ENCODE data around the gene TES. TPM values are rescaled to one million over a fixed set of nuclear protein-coding genes. Genes with fewer than 3 reads are reported as not detected.
"Not testable (repeated sequence)": the region's sequence is repeated elsewhere in the genome, so short reads cannot be mapped to it uniquely, and the experiment has no call there.

Gene TES
- total RNA-seq, 1 donor, result 163 TPM

DNA sequence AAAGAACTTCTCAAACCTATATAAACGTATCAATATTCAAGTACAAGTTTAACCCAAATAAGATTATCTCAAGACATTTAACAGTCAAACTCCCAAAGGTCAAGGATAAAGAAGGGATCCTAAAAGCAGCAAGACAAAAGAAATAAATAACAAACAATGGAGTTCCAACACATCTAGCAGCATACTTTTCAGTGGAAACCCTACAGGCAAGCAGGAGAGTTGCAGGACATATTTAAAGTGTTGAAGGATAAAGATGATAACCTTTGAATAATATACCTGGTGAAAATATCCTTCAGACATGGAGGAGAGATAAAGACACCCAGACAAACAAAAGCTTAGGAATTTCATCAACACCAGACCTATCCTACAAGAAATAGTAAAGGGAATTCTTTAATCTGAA is 82.8 kb downstream of the TES start:
- H3K4me3 ChIP-seq (ENCODE audit: low read length), result no peak overlapping the region
- no peaks in the 10 kb centered on the region for H3K4me1 ChIP-seq (ENCODE audit: insufficient read depth, low read length)
- no peaks in the 10 kb centered on the region for H3K27me3 ChIP-seq (ENCODE audit: insufficient read depth, low read length)
- no peaks in the 10 kb centered on the region for H3K9me3 ChIP-seq (ENCODE audit: low read depth, low read length)

DNA sequence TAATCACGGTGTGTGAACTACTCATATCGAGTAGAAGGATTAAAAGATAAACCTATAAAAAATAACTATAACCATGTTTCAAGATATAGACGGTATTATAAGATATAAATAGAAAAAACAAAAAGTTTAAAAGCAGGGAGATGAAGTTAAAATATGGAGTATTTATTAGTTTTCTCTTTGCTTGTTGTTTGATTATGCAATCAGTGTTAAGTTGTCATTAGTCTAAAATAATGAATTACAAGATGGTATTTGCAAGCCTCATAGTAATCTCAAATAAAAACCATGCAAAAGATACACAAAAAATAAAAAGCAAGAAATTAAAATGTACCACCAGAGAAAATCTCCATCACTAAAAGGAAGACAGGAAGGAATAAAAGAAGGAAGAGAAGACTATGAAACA is 83.3 kb downstream of the TES start:
- Histone ChIP-seq H3K4me1 (ENCODE audit: insufficient read depth, low read length) (no peaks in the 10 kb centered on the region), H3K9me3 (ENCODE audit: low read depth, low read length) (no peaks in the 10 kb centered on the region), H3K27me3 (ENCODE audit: insufficient read depth, low read length) (no peaks in the 10 kb centered on the region), H3K4me3 (ENCODE audit: low read length) (no peak overlapping the region)

DNA sequence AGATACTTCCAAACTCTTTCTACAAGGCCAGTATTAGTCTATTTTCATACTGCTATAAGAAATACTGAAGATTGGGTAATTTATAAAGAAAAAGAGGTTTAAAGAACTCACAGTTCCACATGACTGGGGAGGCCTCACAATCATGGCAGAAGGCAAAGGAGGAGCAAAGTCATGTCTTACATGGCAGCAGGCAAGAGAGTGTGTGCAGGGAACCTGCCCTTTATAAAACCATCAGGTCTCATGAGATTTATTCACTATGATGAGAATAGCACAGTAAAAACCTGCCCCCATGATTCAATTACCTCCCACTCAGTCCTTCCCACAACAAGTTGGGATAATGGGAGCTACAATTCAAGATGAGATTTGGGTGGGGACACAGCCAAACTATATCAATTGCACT is 85.6 kb downstream of the TES start:
- H3K27me3 ChIP-seq (ENCODE audit: insufficient read depth, low read length); H3K4me3 ChIP-seq (ENCODE audit: low read length); H3K9me3 ChIP-seq (ENCODE audit: low read depth, low read length); H3K4me1 ChIP-seq (ENCODE audit: insufficient read depth, low read length): not testable (repeated sequence)

DNA sequence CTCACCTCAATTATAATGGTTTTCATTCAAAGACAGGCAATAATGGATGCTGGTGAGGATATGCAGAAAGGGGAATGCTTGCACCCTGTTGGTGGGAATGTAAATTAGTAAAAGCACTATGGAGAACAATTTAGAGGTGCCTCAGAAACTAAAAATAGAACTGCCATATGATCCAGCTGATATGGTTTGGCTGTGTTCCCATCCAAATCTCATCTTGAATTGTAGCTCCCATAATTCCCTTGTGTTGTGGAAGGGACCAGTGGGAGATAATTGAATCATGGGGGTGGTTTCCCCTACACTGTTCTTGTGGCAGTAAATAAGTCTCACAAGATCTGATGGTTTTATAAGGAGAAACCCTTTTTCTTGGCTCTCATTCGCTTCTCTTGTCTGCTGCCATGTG is 87.7 kb downstream of the TES start:
- Histone ChIP-seq H3K4me3 (ENCODE audit: low read length) (no peak overlapping the region), H3K4me1 (ENCODE audit: insufficient read depth, low read length) (no peaks in the 10 kb centered on the region), H3K27me3 (ENCODE audit: insufficient read depth, low read length) (no peaks in the 10 kb centered on the region), H3K9me3 (ENCODE audit: low read depth, low read length) (no peaks in the 10 kb centered on the region)

DNA sequence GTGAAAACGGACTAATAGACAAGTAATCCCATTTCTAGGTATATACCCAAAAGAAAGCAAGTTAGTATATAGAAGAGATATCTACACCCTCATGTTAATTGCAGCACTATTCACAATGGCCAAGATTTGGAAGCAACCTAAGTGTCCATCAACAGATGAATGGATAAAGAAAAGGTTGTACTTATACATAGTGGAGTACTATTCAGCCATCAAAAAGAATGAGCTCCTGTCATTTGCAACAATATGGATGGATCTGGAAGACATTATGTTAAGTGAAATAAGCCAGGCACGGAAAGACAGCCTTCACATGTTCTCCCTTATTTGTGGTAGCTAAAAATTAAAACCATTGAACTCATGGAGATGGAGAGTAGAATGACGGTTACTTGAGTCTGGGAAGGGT is 88.2 kb downstream of the TES start:
- no peaks in the 10 kb centered on the region for H3K4me1 ChIP-seq (ENCODE audit: insufficient read depth, low read length)
- H3K27me3 ChIP-seq (ENCODE audit: insufficient read depth, low read length), result no peaks in the 10 kb centered on the region
- no peaks in the 10 kb centered on the region for H3K9me3 ChIP-seq (ENCODE audit: low read depth, low read length)
- H3K4me3 ChIP-seq (ENCODE audit: low read length), result no peak overlapping the region

DNA sequence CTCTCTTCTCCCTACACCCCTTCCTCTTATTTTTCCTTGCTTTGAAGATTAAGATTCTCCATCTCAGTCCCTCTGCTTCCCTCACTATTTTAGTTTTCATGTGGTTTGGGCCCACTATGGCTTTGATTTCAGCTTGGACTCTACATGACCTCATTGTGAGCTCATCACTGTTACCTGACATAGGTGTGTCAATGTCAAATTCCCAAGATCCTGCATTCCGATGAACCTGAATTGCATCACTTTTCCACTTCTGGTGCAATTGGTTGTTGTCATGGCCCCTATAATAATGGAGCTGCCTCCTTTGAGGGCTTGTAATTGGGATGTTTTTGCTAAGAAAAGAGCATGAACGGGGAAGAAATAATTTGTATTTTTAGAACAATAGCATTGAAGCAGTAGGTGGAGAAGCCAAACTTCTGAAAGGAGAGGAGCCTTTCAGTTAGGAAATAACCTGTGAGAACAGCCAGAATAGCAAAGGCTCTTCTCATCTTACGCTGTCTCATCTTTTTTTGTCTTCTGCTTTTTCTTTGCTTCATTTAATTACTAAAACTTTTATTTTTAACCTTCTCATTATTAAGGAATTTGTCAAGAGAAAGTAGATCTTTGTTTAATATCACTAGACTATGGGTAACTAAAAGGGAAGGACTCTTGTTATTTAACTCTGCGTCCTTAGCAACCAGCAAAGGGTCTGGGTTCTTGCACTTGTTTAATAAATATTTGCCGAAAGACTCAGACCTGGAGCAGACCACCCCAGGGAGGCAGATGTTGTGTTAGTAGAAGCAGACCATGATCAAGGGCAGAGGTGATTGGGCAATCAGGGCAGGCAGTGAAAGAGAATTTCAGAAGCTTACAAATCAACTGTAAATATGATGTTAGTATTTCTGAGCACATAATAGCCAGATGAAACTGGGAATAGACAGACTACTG is 95.4 kb downstream of the TES start:
- H3K4me3 ChIP-seq (ENCODE audit: low read length), result no peak overlapping the region
- H3K9me3 ChIP-seq (ENCODE audit: low read depth, low read length), result no peaks in the 10 kb centered on the region
- no peaks in the 10 kb centered on the region for H3K27me3 ChIP-seq (ENCODE audit: insufficient read depth, low read length)
- H3K4me1 ChIP-seq (ENCODE audit: insufficient read depth, low read length), result no peaks in the 10 kb centered on the region

DNA sequence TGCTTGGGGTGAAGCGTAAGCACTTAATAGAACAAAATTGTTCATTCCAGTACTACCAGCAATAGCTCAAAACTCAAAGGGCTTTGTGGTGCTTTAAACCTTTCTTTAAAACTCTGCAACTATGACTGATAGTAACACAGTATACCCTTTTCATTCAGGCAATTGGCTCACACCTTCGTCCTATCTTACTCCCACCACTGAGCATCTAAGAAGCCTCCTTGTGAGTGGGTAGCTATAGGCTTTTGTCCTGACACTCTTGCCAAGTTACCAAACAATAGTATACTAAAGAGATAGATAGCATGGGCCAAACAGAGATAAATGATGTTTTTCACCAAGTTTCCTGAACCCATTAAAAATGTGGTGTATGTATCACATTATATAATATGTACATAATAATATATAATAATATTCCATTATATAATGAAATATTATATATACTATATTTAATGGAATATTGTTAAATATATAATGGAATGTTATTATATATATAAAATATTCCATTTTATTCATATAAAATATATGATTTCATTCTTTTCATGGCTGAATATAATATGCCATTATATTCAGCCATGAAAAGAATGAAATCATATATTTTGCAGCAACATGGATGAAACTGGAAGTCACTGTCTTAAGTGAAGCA is 96.2 kb downstream of the TES start:
- H3K9me3 ChIP-seq (ENCODE audit: low read depth, low read length), result no peaks in the 10 kb centered on the region
- no peaks in the 10 kb centered on the region for H3K4me1 ChIP-seq (ENCODE audit: insufficient read depth, low read length)
- H3K27me3 ChIP-seq (ENCODE audit: insufficient read depth, low read length), result no peaks in the 10 kb centered on the region
- H3K4me3 ChIP-seq (ENCODE audit: low read length), result no peak overlapping the region

DNA sequence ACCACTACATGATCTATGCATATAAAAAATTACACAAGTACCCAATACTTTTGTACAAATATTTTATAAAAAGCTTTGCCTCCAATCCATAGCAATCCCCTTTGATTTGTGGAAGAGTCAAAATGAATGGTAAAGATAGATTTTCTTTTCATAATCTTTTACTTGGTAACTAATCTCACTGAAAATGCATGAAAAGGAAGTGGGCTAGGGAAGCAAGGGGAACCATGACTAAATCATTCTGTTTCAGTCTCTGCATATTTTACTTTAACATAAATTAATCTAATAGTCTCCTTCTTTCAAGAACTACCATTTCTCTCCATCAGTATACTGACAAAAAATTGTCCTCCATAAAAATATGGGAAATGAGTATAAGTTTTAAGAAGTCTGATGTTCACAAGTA is 96.9 kb downstream of the TES start:
- Histone ChIP-seq H3K27me3 (ENCODE audit: insufficient read depth, low read length) (no peaks in the 10 kb centered on the region), H3K9me3 (ENCODE audit: low read depth, low read length) (no peaks in the 10 kb centered on the region), H3K4me1 (ENCODE audit: insufficient read depth, low read length) (no peaks in the 10 kb centered on the region), H3K4me3 (ENCODE audit: low read length) (no peak overlapping the region)

Other genes with a start within 250 kb of the TES start
- 7.8 TPM for gene TFEC, start 179.8 kb upstream of the TES start, total RNA-seq

Data from mononuclear cell (primary cell).